Measurements from ENCODE around the gene MTFMT.

GRCh38 chr15:65027593-65027992 is 1.8 kb downstream of the MTFMT start:
- TF ChIP-seq CTCF (IDR thresholded peaks at IDR 0.05 in 2 of 3, conservative IDR thresholded peaks at IDR 0.05 in 1 of 3; ENCODE audit: borderline replicate concordance in 1 of 3, insufficient read depth in 1 of 3, low read depth in 2 of 3, low read length in 2 of 3) (no peak), JUND (IDR thresholded peaks at IDR 0.05) (no peak), ZFX (IDR thresholded peaks at IDR 0.05) (no peak), POLR2AphosphoS5 (IDR thresholded peaks at IDR 0.05; ENCODE audit: low read depth, low read length) (no peak), SIN3A (IDR thresholded peaks at IDR 0.05; ENCODE audit: low read depth) (no peak), CEBPB (IDR thresholded peaks at IDR 0.05; ENCODE audit: low read depth) (no peak), POLR2A (IDR thresholded peaks at IDR 0.05; ENCODE audit: borderline replicate concordance, extremely low read depth, insufficient read depth, insufficient read length) (no peak)
- TF ChIP-seq, protein P1, sequence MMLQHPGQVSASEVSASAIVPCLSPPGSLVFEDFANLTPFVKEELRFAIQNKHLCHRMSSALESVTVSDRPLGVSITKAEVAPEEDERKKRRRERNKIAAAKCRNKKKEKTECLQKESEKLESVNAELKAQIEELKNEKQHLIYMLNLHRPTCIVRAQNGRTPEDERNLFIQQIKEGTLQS (IDR thresholded peaks at IDR 0.05) = no peak
- TF ChIP-seq, protein P2, sequence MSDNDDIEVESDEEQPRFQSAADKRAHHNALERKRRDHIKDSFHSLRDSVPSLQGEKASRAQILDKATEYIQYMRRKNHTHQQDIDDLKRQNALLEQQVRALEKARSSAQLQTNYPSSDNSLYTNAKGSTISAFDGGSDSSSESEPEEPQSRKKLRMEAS (IDR thresholded peaks at IDR 0.05) = no peak
- TF ChIP-seq, protein P3, sequence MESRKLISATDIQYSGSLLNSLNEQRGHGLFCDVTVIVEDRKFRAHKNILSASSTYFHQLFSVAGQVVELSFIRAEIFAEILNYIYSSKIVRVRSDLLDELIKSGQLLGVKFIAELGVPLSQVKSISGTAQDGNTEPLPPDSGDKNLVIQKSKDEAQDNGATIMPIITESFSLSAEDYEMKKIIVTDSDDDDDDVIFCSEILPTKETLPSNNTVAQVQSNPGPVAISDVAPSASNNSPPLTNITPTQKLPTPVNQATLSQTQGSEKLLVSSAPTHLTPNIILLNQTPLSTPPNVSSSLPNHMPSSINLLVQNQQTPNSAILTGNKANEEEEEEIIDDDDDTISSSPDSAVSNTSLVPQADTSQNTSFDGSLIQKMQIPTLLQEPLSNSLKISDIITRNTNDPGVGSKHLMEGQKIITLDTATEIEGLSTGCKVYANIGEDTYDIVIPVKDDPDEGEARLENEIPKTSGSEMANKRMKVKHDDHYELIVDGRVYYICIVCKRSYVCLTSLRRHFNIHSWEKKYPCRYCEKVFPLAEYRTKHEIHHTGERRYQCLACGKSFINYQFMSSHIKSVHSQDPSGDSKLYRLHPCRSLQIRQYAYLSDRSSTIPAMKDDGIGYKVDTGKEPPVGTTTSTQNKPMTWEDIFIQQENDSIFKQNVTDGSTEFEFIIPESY (IDR thresholded peaks at IDR 0.05; ENCODE audit: extremely low read depth, insufficient replicate concordance, low read length) = no peak
- TF ChIP-seq, protein P4, sequence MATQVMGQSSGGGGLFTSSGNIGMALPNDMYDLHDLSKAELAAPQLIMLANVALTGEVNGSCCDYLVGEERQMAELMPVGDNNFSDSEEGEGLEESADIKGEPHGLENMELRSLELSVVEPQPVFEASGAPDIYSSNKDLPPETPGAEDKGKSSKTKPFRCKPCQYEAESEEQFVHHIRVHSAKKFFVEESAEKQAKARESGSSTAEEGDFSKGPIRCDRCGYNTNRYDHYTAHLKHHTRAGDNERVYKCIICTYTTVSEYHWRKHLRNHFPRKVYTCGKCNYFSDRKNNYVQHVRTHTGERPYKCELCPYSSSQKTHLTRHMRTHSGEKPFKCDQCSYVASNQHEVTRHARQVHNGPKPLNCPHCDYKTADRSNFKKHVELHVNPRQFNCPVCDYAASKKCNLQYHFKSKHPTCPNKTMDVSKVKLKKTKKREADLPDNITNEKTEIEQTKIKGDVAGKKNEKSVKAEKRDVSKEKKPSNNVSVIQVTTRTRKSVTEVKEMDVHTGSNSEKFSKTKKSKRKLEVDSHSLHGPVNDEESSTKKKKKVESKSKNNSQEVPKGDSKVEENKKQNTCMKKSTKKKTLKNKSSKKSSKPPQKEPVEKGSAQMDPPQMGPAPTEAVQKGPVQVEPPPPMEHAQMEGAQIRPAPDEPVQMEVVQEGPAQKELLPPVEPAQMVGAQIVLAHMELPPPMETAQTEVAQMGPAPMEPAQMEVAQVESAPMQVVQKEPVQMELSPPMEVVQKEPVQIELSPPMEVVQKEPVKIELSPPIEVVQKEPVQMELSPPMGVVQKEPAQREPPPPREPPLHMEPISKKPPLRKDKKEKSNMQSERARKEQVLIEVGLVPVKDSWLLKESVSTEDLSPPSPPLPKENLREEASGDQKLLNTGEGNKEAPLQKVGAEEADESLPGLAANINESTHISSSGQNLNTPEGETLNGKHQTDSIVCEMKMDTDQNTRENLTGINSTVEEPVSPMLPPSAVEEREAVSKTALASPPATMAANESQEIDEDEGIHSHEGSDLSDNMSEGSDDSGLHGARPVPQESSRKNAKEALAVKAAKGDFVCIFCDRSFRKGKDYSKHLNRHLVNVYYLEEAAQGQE (IDR thresholded peaks at IDR 0.05; ENCODE audit: low read depth) = no peak

Measured in HCT116 (cell line).